ENCODE data around the gene HUS1.

DNA sequence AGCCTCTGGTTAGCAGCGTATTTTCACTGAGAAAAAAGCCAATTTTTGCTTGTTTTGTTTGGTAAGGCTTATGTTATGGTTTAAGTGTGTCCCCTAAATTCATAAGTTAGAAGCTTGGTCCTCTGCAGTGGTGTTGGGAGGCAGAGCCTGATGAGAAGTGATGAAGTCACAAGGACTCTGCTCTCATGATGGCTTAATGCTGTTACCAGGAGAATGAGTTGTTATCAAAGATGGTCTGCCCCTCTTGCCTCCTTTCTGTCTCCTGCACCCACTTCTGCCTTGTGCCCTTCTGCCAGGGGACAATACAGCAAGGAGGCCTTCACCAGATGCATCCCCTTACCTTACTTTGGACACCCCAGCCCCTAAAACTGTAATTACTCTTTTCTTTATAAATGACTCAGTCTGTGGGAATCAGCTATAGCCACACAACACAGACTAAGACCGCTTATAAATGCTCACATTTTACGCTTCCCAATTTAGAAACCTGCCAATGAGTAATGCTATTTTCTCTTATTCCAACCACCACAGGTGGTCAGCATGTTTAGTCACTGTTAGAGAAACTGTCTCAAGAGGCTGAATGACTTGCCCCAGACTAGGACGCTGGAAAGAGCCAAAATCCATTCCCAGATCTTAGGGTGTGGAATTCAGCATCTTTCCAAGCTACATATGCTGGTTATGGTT lies 25.0 kb downstream of the HUS1 start:
- no peak for TF ChIP-seq POLR2A (IDR thresholded peaks at IDR 0.05)
- TF ChIP-seq, protein P1, sequence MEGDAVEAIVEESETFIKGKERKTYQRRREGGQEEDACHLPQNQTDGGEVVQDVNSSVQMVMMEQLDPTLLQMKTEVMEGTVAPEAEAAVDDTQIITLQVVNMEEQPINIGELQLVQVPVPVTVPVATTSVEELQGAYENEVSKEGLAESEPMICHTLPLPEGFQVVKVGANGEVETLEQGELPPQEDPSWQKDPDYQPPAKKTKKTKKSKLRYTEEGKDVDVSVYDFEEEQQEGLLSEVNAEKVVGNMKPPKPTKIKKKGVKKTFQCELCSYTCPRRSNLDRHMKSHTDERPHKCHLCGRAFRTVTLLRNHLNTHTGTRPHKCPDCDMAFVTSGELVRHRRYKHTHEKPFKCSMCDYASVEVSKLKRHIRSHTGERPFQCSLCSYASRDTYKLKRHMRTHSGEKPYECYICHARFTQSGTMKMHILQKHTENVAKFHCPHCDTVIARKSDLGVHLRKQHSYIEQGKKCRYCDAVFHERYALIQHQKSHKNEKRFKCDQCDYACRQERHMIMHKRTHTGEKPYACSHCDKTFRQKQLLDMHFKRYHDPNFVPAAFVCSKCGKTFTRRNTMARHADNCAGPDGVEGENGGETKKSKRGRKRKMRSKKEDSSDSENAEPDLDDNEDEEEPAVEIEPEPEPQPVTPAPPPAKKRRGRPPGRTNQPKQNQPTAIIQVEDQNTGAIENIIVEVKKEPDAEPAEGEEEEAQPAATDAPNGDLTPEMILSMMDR (IDR thresholded peaks at IDR 0.05), result no peak

Measured in tibial nerve (tissue), 3 donors.